SU-DHL-6 (cell line): ENCODE results near the gene CATSPERB.

Source experiments
- EZH2phosphoT487 ChIP-seq: fragments of 200-600 bp; sonication (generic), shearing (Covaris generic); conservative IDR thresholded peaks from 2 replicates; pipeline ENCODE4 v1.6.1; 2018; ENCODE audit warnings: mild to moderate bottlenecking, antibody characterized with exemption, low read length, moderate library complexity, mixed read lengths
- TF ChIP-seq, protein P1 (sequence below): fragments of 200-600 bp; sonication (generic); IDR thresholded peaks from one replicate; pipeline ENCODE4 v1.5.1; 2017; ENCODE audit warnings: antibody characterized with exemption, mild to moderate bottlenecking, low read length, moderate library complexity; ENCODE audit not compliant: insufficient read depth, poor library complexity, severe bottlenecking

DNA sequence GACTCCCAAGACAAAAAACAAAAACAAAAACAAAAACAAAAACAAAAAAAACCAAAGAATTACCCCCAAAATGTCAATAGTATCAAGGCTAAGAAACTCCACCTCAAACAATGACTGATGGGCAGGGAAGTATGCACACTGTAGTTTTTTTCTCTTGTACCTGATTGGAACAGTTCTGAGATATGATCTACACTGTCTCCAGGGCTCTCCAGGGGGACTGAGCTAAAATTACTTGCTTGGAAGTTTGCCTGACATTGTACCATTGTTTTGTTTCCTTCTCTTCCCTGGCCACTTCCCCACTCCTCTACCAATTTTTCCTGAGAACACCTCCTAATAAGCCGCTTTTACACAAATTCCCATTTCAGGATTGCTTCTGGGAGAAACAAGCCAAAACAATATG, 22.3 kb upstream of the CATSPERB start:
- TF ChIP-seq, protein P1, sequence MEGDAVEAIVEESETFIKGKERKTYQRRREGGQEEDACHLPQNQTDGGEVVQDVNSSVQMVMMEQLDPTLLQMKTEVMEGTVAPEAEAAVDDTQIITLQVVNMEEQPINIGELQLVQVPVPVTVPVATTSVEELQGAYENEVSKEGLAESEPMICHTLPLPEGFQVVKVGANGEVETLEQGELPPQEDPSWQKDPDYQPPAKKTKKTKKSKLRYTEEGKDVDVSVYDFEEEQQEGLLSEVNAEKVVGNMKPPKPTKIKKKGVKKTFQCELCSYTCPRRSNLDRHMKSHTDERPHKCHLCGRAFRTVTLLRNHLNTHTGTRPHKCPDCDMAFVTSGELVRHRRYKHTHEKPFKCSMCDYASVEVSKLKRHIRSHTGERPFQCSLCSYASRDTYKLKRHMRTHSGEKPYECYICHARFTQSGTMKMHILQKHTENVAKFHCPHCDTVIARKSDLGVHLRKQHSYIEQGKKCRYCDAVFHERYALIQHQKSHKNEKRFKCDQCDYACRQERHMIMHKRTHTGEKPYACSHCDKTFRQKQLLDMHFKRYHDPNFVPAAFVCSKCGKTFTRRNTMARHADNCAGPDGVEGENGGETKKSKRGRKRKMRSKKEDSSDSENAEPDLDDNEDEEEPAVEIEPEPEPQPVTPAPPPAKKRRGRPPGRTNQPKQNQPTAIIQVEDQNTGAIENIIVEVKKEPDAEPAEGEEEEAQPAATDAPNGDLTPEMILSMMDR = no peak
- TF ChIP-seq EZH2phosphoT487 = no peak
